Measurements from ENCODE around the gene WDR81.

- TF ChIP-seq EZH2 (IDR thresholded peaks at IDR 0.05; ENCODE audit: borderline replicate concordance, low read depth, low read length, severe bottlenecking), result no peak
- TF ChIP-seq CTCF (IDR thresholded peaks at IDR 0.05; ENCODE audit: extremely low read depth in 1 of 2, insufficient read depth in 1 of 2, low read depth in 1 of 2, low read length in 2 of 2), result no peak
- peak; percentile 52 for TF ChIP-seq MAX (IDR thresholded peaks at IDR 0.05; ENCODE audit: insufficient read depth, insufficient read length)
- TF ChIP-seq POLR2AphosphoS5 (IDR thresholded peaks at IDR 0.05; ENCODE audit: insufficient read depth, low read depth, low read length), result peak; percentile 99
- TF ChIP-seq POLR2A (IDR thresholded peaks at IDR 0.05; ENCODE audit: low read depth, low read length), result peak; percentile 99
- no peak for TF ChIP-seq FOS (IDR thresholded peaks at IDR 0.05; ENCODE audit: borderline replicate concordance, insufficient read depth, low read length)
- no peak for TF ChIP-seq JUN (IDR thresholded peaks at IDR 0.05; ENCODE audit: borderline replicate concordance, insufficient read depth, insufficient read length, low read depth)
- TF ChIP-seq MYC (IDR thresholded peaks at IDR 0.05; ENCODE audit: low read depth, low read length), result no peak
- TF ChIP-seq GATA2 (IDR thresholded peaks at IDR 0.05; ENCODE audit: insufficient read depth, insufficient read length, low read depth, low read length), result no peak
Measured at GRCh38 chr17:1716076-1716911, 8.2 kb upstream of the WDR81 start.

Measured in endothelial cell of umbilical vein (primary cell).